Cardiac muscle cell (in vitro differentiated cells and primary cell): Measurements from ENCODE around the gene NKX3-2. TPM values are rescaled to one million over a fixed set of nuclear protein-coding genes. Genes with fewer than 3 reads are reported as not detected.

Experiments used
- DNase-seq, 2 donors: peaks; one replicate each; pipeline versions ENCODE4 v3.0.0 to v3.0.0-alpha.2; 2010 to 2017; ENCODE audit warnings: low read depth in 1 of 2, low spot score in 1 of 2
- H3K27ac ChIP-seq: fragments of 200-600 bp; sonication (generic); 2 replicates; pipeline ENCODE4 v1.5.1; 2016
- H3K27me3 ChIP-seq: fragments of 200-600 bp; sonication (generic); 2 replicates; pipeline ENCODE4 v1.6.0; 2016; ENCODE audit warnings: control low read depth
- H3K36me3 ChIP-seq: fragments of 200-600 bp; sonication (generic); 2 replicates; pipeline ENCODE4 v1.5.1; 2016; ENCODE audit warnings: control low read depth
- H3K4me1 ChIP-seq: fragments of 200-600 bp; sonication (generic); 2 replicates; pipeline ENCODE4 v1.8.1; 2017; ENCODE audit warnings: low read depth, mild to moderate bottlenecking, mixed run types
- H3K4me3 ChIP-seq: fragments of 200-600 bp; sonication (generic); 2 replicates; pipeline ENCODE4 v1.5.1; 2016; ENCODE audit warnings: mild to moderate bottlenecking
- H3K9me3 ChIP-seq: fragments of 200-600 bp; sonication (generic); 2 replicates; pipeline ENCODE4 v1.5.1; 2017; ENCODE audit warnings: low read depth, mild to moderate bottlenecking, control low read depth
- polyA plus RNA-seq: library from polyadenylated mRNA; unstranded; fragments of >200 nt; fragmentation: Nextera tagmentation; extraction: Ambion mirVana; gene quantifications from 2 replicates; pipeline ENCODE4 v1.2.1, GENCODE V29; 2016
- total RNA-seq: library from RNA; depleted of rRNA; stranded (reverse); fragments of >200 nt; gene quantifications from 2 replicates; pipeline ENCODE4 v1.2.3, GENCODE V29; 2016
- TF ChIP-seq, protein P1 (sequence below): IDR thresholded peaks from 2 replicates; pipeline ENCODE4 v1.5.1; 2012; ENCODE audit warnings: low read depth, mild to moderate bottlenecking, low read length

The NKX3-2 gene
- total and polyA plus RNA-seq, 2 experiments from 2014 or later = 0.45 TPM; not detected in 1

DNA sequence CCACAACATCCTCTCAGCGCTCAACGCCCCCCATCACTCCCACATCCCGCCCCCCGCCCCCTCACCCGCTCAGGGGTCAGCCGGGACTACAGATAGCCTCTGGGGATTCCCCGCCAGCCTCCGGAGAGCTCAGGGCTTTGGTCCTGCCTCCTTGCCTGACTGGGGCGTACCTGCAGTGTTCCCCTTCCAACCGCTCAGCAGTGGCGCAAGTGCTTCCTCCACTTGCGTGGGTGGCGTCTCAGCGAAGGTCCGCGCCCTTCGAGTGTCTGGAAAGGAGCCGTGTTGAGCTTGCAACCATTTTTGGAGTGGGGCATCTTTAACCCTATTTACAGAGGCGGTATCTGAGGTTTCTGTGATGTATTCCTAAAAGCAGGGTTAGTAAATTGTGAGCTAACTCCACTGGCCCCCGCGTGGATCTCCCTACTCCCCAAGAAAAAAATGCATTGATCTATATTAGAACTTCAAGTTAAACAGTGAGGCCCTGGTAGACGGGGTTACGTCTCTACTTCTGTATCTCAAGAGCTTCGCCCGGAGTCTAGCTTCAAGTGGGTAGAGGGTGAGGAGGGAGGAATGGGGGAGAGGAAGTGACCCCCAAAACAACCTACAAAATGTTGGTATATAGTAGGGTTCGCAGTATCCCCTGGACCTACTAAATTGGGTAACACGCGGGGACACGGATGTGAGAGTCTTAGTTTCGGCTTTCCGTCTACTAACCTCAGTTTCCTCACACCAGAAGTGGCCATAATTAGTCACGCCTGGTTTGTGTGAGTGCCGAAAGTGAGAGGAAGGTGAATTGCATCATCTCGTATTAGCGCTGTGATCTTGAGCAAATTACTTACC is 16.1 kb downstream of the NKX3-2 start:
- Histone ChIP-seq H3K36me3 (no peaks in the 10 kb centered on the region), H3K9me3 (no peaks in the 10 kb centered on the region), H3K27ac (no peak overlapping the region), H3K27me3 (peaks cover 100% of the 10 kb centered on the region), H3K4me1 (no peaks in the 10 kb centered on the region), H3K4me3 (no peak overlapping the region)
- DNase-seq = no peak
- TF ChIP-seq, protein P1, sequence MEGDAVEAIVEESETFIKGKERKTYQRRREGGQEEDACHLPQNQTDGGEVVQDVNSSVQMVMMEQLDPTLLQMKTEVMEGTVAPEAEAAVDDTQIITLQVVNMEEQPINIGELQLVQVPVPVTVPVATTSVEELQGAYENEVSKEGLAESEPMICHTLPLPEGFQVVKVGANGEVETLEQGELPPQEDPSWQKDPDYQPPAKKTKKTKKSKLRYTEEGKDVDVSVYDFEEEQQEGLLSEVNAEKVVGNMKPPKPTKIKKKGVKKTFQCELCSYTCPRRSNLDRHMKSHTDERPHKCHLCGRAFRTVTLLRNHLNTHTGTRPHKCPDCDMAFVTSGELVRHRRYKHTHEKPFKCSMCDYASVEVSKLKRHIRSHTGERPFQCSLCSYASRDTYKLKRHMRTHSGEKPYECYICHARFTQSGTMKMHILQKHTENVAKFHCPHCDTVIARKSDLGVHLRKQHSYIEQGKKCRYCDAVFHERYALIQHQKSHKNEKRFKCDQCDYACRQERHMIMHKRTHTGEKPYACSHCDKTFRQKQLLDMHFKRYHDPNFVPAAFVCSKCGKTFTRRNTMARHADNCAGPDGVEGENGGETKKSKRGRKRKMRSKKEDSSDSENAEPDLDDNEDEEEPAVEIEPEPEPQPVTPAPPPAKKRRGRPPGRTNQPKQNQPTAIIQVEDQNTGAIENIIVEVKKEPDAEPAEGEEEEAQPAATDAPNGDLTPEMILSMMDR = no peak

DNA sequence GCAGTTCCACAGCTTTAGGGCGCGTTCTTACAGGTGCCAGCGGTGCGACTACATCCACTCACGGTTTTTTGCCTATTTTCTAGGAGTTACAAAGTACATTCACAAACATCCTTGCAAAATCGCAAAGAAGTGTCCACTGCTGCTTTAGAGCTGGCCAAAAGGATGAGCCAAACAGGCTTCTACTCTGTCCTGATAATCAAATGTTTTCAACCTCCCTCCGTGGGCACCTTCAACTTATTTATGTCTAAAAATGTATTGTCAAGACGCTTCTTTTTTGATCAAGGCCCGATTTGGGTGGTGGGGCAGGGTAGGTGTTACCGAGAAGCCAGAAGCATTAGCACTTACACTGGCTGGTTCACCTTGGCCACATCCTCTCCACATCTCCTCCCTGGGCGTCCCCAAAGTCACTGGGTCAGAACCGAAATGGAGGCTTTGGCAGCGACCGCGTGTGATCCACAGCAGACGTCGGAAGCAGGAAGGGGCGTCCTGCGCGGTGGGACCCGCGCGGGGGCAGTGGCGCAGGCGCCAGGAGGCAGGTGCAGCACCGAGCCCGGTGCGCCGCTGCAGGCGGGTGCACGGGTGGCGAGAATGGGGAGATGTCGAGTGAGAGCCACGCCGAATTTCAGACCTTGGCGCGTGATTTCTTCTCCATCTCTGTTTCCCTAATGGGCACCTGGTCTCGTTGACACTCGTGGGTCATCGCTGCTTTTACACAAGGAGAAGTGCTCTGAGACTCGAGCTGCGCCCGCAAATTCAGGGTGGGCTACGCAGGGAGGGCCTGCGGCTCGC is 16.9 kb downstream of the NKX3-2 start:
- TF ChIP-seq, protein P1 = no peak
- H3K9me3 ChIP-seq = no peaks in the 10 kb centered on the region
- H3K4me1 ChIP-seq = no peaks in the 10 kb centered on the region
- H3K4me3 ChIP-seq = no peak overlapping the region
- H3K27me3 ChIP-seq = peaks cover 100% of the 10 kb centered on the region
- no peak for DNase-seq
- no peak overlapping the region for H3K27ac ChIP-seq
- H3K36me3 ChIP-seq = no peaks in the 10 kb centered on the region

DNA sequence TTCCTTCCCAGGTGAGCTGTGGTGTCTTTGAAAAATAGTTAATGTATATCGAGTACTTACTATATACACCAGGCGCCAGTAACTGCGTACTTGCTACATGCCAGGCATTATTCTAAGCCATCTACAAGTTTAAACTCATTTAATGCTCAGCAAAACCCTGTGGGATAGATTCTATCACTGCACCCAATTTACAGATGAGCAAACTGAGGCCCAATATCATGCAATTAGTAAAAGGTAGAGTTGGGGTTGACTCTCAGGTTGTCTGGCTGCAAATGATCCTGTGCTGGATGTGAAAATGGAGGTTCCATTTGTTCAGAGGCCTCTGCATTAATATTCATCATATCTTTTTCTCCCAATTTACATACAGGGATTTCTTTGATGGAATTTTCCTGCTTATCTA is 17.6 kb downstream of the NKX3-2 start:
- Histone ChIP-seq H3K4me1 (no peaks in the 10 kb centered on the region), H3K4me3 (no peak overlapping the region), H3K27me3 (peaks cover 100% of the 10 kb centered on the region), H3K36me3 (no peaks in the 10 kb centered on the region), H3K27ac (no peak overlapping the region), H3K9me3 (no peaks in the 10 kb centered on the region)
- DNase-seq = no peak
- TF ChIP-seq, protein P1 = no peak

DNA sequence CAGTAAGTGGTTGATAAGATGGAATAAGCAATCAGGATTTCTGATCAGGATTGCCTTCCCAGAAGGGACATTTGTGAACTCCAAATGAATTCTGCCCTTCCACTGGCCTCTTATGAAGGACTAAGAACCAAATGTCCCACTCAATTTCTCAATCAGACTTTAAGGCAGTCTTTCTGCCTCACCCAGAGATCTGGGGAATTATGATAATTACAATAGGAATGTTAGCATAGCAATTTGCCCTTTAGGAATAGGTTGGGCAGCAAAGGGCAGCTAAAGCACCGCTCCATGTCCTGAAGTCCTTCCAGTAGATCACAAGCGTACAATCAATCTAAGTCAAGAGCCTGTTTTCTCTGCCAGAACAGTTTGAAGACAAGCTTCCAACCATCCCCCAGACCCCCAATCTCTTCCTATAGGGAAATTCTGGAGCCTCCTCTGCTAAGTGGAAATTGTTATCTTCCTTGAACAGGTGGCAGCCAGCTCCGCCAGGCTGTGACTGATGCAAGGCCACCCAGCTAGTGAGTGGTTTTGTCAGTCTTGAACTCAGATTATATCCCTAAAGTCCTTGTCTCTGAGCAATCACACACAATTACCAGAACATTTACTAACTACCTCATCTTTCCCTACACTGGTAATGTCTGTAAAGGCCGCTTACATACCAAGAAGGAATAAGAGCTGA is 18.6 kb downstream of the NKX3-2 start:
- Histone ChIP-seq H3K27me3 (peaks cover 100% of the 10 kb centered on the region), H3K4me1 (no peaks in the 10 kb centered on the region), H3K4me3 (no peak overlapping the region), H3K27ac (no peak overlapping the region), H3K9me3 (no peaks in the 10 kb centered on the region), H3K36me3 (no peaks in the 10 kb centered on the region)
- TF ChIP-seq, protein P1 = no peak
- DNase-seq = no peak

DNA sequence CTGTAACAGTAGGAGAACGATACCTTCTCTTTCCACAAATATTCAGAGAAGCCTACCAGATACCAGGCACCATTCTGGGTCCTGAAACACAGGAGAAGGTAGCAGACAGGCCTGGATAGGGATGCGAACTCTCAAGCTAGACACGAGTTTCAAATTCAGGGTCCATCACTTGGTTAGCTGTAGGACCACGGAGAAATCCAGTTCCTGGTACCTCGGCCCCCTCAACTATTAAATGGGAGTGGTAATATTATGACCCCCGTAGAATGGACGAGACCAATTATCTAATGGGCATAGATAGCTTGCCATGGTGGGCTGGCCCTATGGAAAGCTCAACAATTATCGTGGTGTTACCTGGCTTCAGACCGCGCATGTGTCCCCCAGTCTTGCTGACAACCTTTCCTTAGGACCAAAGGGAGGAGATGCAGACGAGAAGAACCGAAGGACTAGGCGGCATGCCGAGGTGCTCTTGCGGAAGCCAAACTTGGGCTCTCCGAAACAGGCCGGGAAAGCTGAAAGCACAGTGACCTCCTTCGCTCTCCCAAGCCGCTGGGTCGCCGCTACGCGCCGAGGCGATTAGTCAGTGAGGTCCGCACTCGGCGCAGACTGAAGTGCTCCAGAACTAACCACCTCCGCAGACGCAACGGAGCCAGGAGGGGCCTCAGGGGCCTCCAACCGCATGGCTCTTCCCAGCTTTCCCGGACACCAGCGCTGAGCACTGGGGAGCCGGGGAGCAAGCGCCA is 19.6 kb downstream of the NKX3-2 start:
- no peaks in the 10 kb centered on the region for H3K36me3 ChIP-seq
- peak in 1 of 2 donors; percentile 51 for DNase-seq
- TF ChIP-seq, protein P1 = no peak
- H3K9me3 ChIP-seq = no peaks in the 10 kb centered on the region
- no peak overlapping the region for H3K27ac ChIP-seq
- no peaks in the 10 kb centered on the region for H3K4me1 ChIP-seq
- peaks cover 100% of the 10 kb centered on the region for H3K27me3 ChIP-seq
- H3K4me3 ChIP-seq = no peak overlapping the region
